ENCODE data around the gene MRPL38. TPM values are rescaled to one million over a fixed set of nuclear protein-coding genes. Genes with fewer than 3 reads are reported as not detected.

The MRPL38 gene
- total and polyA plus RNA-seq, 8 donors: 40.6 to 95.8 (median 53.8) TPM

DNA sequence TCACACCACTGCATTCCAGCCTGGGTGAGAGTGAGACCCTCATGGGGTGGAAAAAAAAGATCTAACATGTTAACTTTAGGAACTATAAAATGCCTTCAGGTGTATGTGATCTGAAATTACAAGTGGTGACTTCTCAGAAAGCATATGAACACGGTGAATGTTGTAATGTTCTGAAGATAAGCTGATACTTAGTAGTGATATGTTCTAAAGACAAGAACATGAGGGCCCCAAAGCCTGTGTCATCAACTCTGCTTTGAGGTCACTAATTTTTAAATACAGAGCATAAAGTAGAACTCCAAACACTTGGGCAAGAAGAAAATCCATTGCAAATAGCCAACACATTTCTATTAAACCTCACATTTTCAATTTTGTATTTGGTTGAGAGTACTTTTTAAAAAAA lies 38.8 kb upstream of the MRPL38 start:
- intact Hi-C loops (cut with DNase I): no loop called here
- no peak for FAIRE-seq
- WGBS, 2 donors: 21 to 35% methylated on average over 1 of the region's 1 CpG

DNA sequence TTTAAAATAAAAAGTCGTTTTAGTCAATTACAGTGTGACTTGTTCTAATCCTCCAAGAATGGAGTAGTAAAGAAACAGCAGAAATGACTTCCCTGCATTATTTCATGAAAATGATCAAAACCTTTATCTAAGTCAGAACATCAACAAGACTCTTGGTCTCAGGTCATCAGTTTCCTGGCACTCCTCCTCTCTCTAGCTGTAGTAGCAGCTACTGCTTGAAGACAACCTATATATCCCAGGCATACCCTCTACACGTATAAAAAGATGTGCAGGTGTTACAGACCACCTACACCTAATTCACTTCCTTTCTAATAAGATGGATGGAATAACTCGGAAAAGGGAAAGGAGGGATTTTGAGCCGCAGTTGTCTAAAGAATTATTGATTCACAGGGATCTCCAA lies 37.8 kb upstream of the MRPL38 start:
- Histone ChIP-seq H3K4me1 (peaks cover 6 to 10% (median 8%) of the 10 kb centered on the region in 3 donors), H3K27ac (no peak overlapping the region), H3K9me3 (no peaks in the 10 kb centered on the region), H3K36me3 (peaks cover 0 to 20% (median 6%) of the 10 kb centered on the region in 3 donors), H3K4me3 (no peak overlapping the region), H3K27me3 (no peaks in the 10 kb centered on the region)
- WGBS, 2 donors: 92 to 97% methylated on average over 4 of the region's 4 CpGs
- FAIRE-seq (no peak), ATAC-seq (no peak), DNase-seq (no peak)
- TF ChIP-seq, protein P1, sequence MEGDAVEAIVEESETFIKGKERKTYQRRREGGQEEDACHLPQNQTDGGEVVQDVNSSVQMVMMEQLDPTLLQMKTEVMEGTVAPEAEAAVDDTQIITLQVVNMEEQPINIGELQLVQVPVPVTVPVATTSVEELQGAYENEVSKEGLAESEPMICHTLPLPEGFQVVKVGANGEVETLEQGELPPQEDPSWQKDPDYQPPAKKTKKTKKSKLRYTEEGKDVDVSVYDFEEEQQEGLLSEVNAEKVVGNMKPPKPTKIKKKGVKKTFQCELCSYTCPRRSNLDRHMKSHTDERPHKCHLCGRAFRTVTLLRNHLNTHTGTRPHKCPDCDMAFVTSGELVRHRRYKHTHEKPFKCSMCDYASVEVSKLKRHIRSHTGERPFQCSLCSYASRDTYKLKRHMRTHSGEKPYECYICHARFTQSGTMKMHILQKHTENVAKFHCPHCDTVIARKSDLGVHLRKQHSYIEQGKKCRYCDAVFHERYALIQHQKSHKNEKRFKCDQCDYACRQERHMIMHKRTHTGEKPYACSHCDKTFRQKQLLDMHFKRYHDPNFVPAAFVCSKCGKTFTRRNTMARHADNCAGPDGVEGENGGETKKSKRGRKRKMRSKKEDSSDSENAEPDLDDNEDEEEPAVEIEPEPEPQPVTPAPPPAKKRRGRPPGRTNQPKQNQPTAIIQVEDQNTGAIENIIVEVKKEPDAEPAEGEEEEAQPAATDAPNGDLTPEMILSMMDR (IDR thresholded peaks at IDR 0.05): no peak
- intact Hi-C loops (cut with DNase I): no loop called here

More for the DNA sequence above, 38.8 kb upstream of the MRPL38 start:
- no peaks in the 10 kb centered on the region for H3K9me3 ChIP-seq
- H3K27me3 ChIP-seq: no peaks in the 10 kb centered on the region
- ATAC-seq (no peak), DNase-seq (no peak)
- H3K4me1 ChIP-seq: peaks cover 6 to 10% (median 8%) of the 10 kb centered on the region in 3 donors
- peaks cover 0 to 30% (median 12%) of the 10 kb centered on the region in 3 donors for H3K36me3 ChIP-seq
- H3K27ac ChIP-seq: no peak overlapping the region
- H3K4me3 ChIP-seq: no peak overlapping the region
- TF ChIP-seq, protein P1 (IDR thresholded peaks at IDR 0.05): no peak

DNA sequence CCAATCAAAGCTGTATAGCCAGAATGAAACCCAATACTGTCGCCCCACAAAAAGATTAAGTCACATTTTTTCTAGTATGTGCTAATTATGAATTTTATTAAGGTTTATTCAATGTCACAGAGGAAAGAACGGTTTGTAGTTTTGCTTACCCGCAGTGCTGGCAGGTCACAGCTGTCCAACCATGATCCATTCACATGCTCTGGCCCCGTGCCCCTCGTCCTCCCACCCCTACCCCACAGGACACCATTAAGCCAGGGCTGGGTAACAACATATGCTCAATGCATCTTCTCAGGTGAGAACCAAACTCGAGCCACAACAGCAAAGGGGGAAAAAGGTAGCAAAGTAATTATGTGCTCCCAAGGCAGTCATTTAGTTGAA lies 36.7 kb upstream of the MRPL38 start:
- H3K36me3 ChIP-seq: peaks cover 0 to 13% (median 0%) of the 10 kb centered on the region in 3 donors
- no peaks in the 10 kb centered on the region for H3K9me3 ChIP-seq
- peak; percentile 8 to 13 (median 10) for ATAC-seq
- DNase-seq: peak in 4 of 6 donors; percentile 35 to 51 (median 46)
- H3K4me3 ChIP-seq: peak overlapping the region in 3 of 4 donors; percentile 52 to 98 (median 77)
- intact Hi-C loops (cut with DNase I): no loop called here
- H3K27ac ChIP-seq: peak overlapping the region in 3 of 4 donors; percentile 19 to 37 (median 30)
- no peak for FAIRE-seq
- peaks cover 6 to 10% (median 8%) of the 10 kb centered on the region in 3 donors for H3K4me1 ChIP-seq
- 8 to 10% methylated on average over 6 of the region's 6 CpGs for WGBS, 2 donors
- TF ChIP-seq, protein P1 (IDR thresholded peaks at IDR 0.05): no peak
- no peaks in the 10 kb centered on the region for H3K27me3 ChIP-seq

DNA sequence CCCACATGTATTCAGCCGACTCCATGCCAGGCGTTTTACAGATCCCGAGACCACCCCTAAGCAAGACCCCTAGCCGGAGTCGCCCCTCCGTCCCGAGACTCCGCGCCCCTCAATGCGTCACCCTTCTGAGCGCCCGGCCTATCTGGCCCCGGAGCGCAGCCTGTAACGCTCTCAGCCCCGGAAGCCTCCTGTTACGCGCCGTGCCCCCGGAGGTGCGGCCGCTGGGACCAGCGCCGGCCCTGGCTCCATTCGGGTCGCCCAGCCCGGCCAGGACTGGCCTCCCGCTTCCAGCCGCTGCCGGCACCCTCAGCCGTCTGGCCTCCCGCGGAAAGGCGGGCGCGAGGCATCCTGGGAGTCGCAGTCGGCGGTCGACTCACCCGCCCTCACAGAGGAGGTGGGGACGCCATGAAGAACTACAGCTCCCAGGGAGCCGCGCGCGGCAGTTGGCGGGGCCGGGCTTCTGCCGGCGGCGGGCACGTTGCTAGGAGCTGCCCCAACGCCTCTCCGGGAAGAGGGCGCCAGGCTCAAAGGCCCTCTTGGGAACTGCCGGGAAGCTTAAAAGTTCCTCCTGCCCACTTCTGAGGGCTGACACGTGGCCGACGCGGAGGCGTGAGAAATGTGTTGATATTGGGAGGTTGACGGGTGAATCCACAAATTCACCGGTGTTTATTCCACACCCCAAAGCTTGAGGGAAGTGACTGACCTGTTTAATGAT lies 36.2 kb upstream of the MRPL38 start, which contains the start of gene FBF1:
Gene FBF1, minus strand, starts transcription at position 316 of the 715 bp plus-strand sequence. CDS start 2,893 bp downstream, outside the sequence.
- peak within 1 kb of the TSS; percentile 45 to 63 (median 55) for H3K27ac ChIP-seq
- FAIRE-seq: no peak
- intact Hi-C loops (cut with DNase I): no loop called here

More for the DNA sequence above, 36.2 kb upstream of the MRPL38 start, which contains the start of gene FBF1:
- peak; percentile 95 to 99 (median 96) for DNase-seq
- 0% methylated on average over 56 to 63 of the region's 63 CpGs for WGBS, 2 donors
- Histone ChIP-seq H3K27me3 (no peaks in the 10 kb centered on the region), H3K36me3 (peaks cover 0 to 8% (median 0%) of the 10 kb centered on the region in 3 donors), H3K4me3 (peak within 1 kb of the TSS; percentile 52 to 98 (median 76)), H3K9me3 (no peaks in the 10 kb centered on the region), H3K4me1 (peaks cover 6 to 10% (median 8%) of the 10 kb centered on the region in 3 donors)
- peak; percentile 98 to 100 (median 98) for ATAC-seq
- TF ChIP-seq, protein P1 (IDR thresholded peaks at IDR 0.05): no peak
